Caco-2 (cell line): ENCODE results near the gene NFIX. TPM values are rescaled to one million over a fixed set of nuclear protein-coding genes. Genes with fewer than 3 reads are reported as not detected.
A peak's percentile ranks its signal among the peaks of the same experiment; 100 is the strongest.
"Not testable (repeated sequence)": the region's sequence is repeated elsewhere in the genome, so short reads cannot be mapped to it uniquely, and the experiment has no call there.

Source experiments
- BruUV-seq: library from RNA; stranded (reverse); fragments of 400-500 nt; replicated peaks from 2 replicates; lab custom pipeline; 2021; lab: Mats Ljungman, UMichigan
- CTCF ChIA-PET: fragments of 300-600 bp; sonication (Branson Sonifier 250); formaldehyde crosslinking; loops from one replicate; lab custom pipeline; 2022; ENCODE audit warnings: antibody characterized with exemption; lab: Charles Lee
- POLR2A ChIA-PET: fragments of 300-600 bp; sonication (Branson Sonifier 250); formaldehyde crosslinking; loops from one replicate; lab custom pipeline; 2022; ENCODE audit warnings: antibody characterized with exemption; lab: Charles Lee
- DNase-seq, 2 experiments: peaks; one replicate each; pipeline versions ENCODE4 v3.0.0 to v3.0.0-alpha.2; 2020 to 2022
- H3K27me3 ChIP-seq: replicated peaks from 2 replicates; pipeline ENCODE4 v1.6.0; 2011; ENCODE audit warnings: low read length; ENCODE audit not compliant: control insufficient read depth, insufficient read depth
- H3K36me3 ChIP-seq: 2 replicates; pipeline ENCODE4 v1.5.1; 2011; ENCODE audit warnings: low read length; ENCODE audit not compliant: control insufficient read depth, insufficient read depth
- H3K4me1 ChIP-seq: fragments of 250-450 bp; sonication (Bioruptor Pico); 2 replicates; pipeline ENCODE4 v1.5.1; 2020; ENCODE audit warnings: mild to moderate bottlenecking
- H3K4me3 ChIP-seq: 2 replicates; pipeline ENCODE4 v1.5.1; 2011; ENCODE audit warnings: low read depth, mild to moderate bottlenecking, control low read depth, low read length
- H3K9me3 ChIP-seq: fragments of 250-450 bp; sonication (Bioruptor Pico); 2 replicates; pipeline ENCODE4 v1.5.1; 2020; ENCODE audit warnings: mild to moderate bottlenecking, moderate library complexity
- H3K27ac Mint-ChIP-seq: one replicate; pipeline ENCODE4 v1.8.0; 2022; ENCODE audit warnings: mixed read lengths; ENCODE audit not compliant: unreplicated experiment
- H3K27me3 Mint-ChIP-seq: one replicate; pipeline ENCODE4 v1.8.0; 2022; ENCODE audit warnings: mixed read lengths; ENCODE audit not compliant: insufficient read depth, unreplicated experiment
- H3K36me3 Mint-ChIP-seq: one replicate; pipeline ENCODE4 v1.8.0; 2022; ENCODE audit warnings: mild to moderate bottlenecking, mixed read lengths; ENCODE audit not compliant: insufficient read depth, unreplicated experiment
- H3K4me1 Mint-ChIP-seq: one replicate; pipeline ENCODE4 v1.8.0; 2022; ENCODE audit warnings: low read depth, mixed read lengths; ENCODE audit not compliant: unreplicated experiment
- H3K4me3 Mint-ChIP-seq: one replicate; pipeline ENCODE4 v1.8.0; 2022; ENCODE audit warnings: mild to moderate bottlenecking, moderate library complexity, mixed read lengths; ENCODE audit not compliant: unreplicated experiment
- H3K9me3 Mint-ChIP-seq: one replicate; pipeline ENCODE4 v1.8.0; 2022; ENCODE audit warnings: mixed read lengths; ENCODE audit not compliant: unreplicated experiment
- intact Hi-C: fragments of 100-400 bp; cut with micrococcal nuclease; formaldehyde crosslinking; loops from one replicate; pipeline ENCODE4 v1.10.0; 2022; ENCODE audit not compliant: unreplicated experiment
- total RNA-seq: library from RNA; stranded (reverse); gene quantifications from 2 replicates; pipeline ENCODE4 v1.2.3, GENCODE V29; 2022
- TF ChIP-seq, protein P1 (sequence below), 2 experiments: fragments of 200-600 bp in 1 of 2; IDR thresholded peaks; 1 replicate in 1 of 2; 2 replicates in 1 of 2; pipeline versions ENCODE4 v1.5.1 to v1.8.0; 2011 to 2022; ENCODE audit warnings: antibody characterized with exemption in 1 of 2, control low read depth in 1 of 2, inconsistent platforms in 1 of 2, low read depth in 1 of 2, low read length in 1 of 2, mild to moderate bottlenecking in 1 of 2, moderate library complexity in 1 of 2; ENCODE audit not compliant: insufficient read depth in 1 of 2, severe bottlenecking in 1 of 2, unreplicated experiment in 1 of 2

The NFIX gene
- total RNA-seq, 1 experiment from 2014 or later = 0.82 TPM

DNA sequence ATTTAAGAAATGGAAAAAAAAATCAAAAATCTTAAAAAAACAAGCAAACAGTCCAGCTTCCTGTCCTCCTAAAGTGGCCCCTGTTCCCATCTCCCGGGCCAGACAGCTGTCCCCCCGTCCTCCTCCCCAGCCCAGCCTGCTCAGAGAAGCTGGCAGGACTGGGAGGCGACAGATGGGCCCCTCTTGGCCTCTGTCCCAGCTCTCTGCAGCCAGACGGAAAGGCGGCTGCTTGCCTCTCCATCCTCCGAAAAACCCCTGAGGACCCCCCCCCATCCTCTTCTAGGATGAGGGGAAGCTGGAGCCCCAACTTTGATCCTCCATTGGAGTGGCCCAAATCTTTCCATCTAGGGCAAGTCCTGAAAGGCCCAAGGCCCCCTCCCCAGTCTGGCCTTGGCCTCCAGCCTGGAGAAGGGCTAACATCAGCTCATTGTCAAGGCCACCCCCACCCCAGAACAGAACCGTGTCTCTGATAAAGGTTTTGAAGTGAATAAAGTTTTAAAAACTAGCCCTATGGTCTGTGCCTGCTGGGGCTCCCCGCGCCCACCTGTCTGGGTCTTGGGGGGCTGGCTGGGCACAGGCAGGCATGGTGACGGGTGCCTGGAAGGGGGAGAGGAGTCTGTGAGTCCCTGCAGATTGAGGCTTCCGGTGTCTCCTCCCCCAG lies 42.0 kb upstream of the NFIX start:
- POLR2A ChIA-PET = no interaction called here
- BruUV-seq = TSS peak; percentile 86
- Mint-ChIP-seq H3K4me3 (no peak overlapping the region), H3K36me3 (peaks cover 89% of the 10 kb centered on the region), H3K9me3 (no peaks in the 10 kb centered on the region), H3K4me1 (peaks cover 13% of the 10 kb centered on the region), H3K27me3 (no peaks in the 10 kb centered on the region), H3K27ac (no peak overlapping the region)
- TF ChIP-seq, protein P1, sequence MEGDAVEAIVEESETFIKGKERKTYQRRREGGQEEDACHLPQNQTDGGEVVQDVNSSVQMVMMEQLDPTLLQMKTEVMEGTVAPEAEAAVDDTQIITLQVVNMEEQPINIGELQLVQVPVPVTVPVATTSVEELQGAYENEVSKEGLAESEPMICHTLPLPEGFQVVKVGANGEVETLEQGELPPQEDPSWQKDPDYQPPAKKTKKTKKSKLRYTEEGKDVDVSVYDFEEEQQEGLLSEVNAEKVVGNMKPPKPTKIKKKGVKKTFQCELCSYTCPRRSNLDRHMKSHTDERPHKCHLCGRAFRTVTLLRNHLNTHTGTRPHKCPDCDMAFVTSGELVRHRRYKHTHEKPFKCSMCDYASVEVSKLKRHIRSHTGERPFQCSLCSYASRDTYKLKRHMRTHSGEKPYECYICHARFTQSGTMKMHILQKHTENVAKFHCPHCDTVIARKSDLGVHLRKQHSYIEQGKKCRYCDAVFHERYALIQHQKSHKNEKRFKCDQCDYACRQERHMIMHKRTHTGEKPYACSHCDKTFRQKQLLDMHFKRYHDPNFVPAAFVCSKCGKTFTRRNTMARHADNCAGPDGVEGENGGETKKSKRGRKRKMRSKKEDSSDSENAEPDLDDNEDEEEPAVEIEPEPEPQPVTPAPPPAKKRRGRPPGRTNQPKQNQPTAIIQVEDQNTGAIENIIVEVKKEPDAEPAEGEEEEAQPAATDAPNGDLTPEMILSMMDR (IDR thresholded peaks at IDR 0.05; ENCODE audit: insufficient read depth in 1 of 2, low read depth in 1 of 2, low read length in 1 of 2, severe bottlenecking in 1 of 2, unreplicated experiment in 1 of 2) = no peak
- peaks cover 9% of the 10 kb centered on the region; the same call in 1 of the 2 replicates for H3K4me1 ChIP-seq
- intact Hi-C loops = no loop called here
- no peak overlapping the region for H3K4me3 ChIP-seq
- peaks cover 4% of the 10 kb centered on the region for H3K36me3 ChIP-seq
- no peak for DNase-seq
- no peaks in the 10 kb centered on the region for H3K27me3 ChIP-seq
- H3K9me3 ChIP-seq = no peaks in the 10 kb centered on the region
- CTCF ChIA-PET = interaction anchor here (0.5 kb wide), 1 partner anchor 27 kb away, joined by 3 read pairs; no protein-coding TSS in a partner anchor

DNA sequence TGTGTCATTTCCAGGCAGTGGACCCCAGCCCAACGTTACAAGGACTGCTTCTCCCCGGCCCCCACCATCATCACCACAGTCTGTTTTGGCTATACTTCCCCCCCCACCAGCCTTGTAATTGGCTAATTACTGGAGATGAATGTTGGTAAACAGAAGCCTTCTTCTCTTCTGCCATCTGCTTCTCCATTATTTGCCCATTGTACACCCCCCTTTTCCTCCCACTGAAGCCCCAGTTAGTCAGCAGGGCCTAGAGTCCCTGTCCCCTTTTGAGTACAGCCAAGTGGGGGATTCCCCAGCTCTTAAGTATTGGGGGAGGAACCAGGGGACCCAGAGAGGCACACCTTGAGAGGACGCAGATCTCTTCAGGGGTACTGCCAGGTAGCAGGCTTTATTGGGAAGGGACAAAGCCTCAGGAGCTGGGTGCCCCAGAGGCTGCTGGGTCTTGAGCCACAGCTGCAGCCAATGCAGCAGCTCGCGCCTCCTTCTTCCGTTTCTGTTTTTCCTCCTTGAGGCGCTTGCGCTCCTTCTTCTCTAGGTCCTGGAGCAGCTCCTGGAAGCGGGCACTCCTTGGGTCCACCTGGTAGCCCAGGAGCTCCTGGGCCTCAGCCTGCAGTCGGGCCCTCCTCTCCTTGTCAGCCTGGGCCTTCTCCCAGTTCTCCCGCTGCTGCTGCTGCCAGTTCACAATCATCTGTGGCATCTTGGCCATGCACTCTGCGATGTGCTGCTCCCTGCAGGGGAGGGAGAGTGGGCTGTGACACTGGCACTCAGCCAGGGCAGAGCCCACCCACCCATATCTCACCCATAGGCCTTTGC lies 41.3 kb upstream of the NFIX start:
- TF ChIP-seq, protein P1 (IDR thresholded peaks at IDR 0.05; ENCODE audit: insufficient read depth in 1 of 2, low read depth in 1 of 2, low read length in 1 of 2, severe bottlenecking in 1 of 2, unreplicated experiment in 1 of 2) = no peak
- Histone ChIP-seq H3K36me3 (peaks cover 4% of the 10 kb centered on the region), H3K9me3 (no peaks in the 10 kb centered on the region), H3K4me1 (peaks cover 9% of the 10 kb centered on the region; the same call in 1 of the 2 replicates), H3K27me3 (no peaks in the 10 kb centered on the region), H3K4me3 (no peak overlapping the region)
- H3K4me1 Mint-ChIP-seq = peaks cover 13% of the 10 kb centered on the region
- no peak for DNase-seq
- H3K27ac Mint-ChIP-seq = peak overlapping the region; percentile 77
- POLR2A ChIA-PET = no interaction called here
- no peaks in the 10 kb centered on the region for H3K9me3 Mint-ChIP-seq
- no TSS peak for BruUV-seq
- H3K27me3 Mint-ChIP-seq = no peaks in the 10 kb centered on the region
- H3K36me3 Mint-ChIP-seq = peaks cover 82% of the 10 kb centered on the region
- no peak overlapping the region for H3K4me3 Mint-ChIP-seq
- CTCF ChIA-PET = interaction anchor here (0.8 kb wide), 1 partner anchor 11 kb away, joined by 3 read pairs; no protein-coding TSS in a partner anchor
- intact Hi-C loops = no loop called here

DNA sequence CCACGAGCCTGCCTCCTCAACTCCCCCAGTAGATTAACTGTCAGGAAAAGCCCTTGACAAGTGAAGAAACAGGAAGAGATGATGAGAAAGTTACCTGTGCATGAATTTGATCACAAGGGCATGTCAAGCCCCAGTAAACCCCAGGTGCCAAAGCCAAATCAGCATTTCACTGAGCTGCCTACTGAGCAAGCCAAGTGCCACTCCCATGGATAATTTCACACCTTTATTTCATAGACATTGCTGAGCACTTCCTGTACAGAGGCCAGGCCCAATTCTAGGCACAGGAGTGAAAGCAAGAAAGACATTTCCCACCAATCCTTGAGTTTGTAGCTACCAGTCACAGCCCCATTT lies 40.7 kb upstream of the NFIX start:
- POLR2A ChIA-PET = no interaction called here
- H3K9me3 ChIP-seq = no peaks in the 10 kb centered on the region
- peaks cover 4% of the 10 kb centered on the region for H3K36me3 ChIP-seq
- CTCF ChIA-PET = interaction anchor here (0.8 kb wide), 1 partner anchor 11 kb away, joined by 3 read pairs; no protein-coding TSS in a partner anchor
- intact Hi-C loops = no loop called here
- BruUV-seq = no TSS peak
- peaks cover 9% of the 10 kb centered on the region; the same call in 1 of the 2 replicates for H3K4me1 ChIP-seq
- Mint-ChIP-seq H3K4me3 (no peak overlapping the region), H3K27ac (peak overlapping the region; percentile 77), H3K4me1 (peaks cover 13% of the 10 kb centered on the region), H3K36me3 (peaks cover 76% of the 10 kb centered on the region), H3K27me3 (no peaks in the 10 kb centered on the region), H3K9me3 (no peaks in the 10 kb centered on the region)
- H3K27me3 ChIP-seq = no peaks in the 10 kb centered on the region
- TF ChIP-seq, protein P1 (IDR thresholded peaks at IDR 0.05; ENCODE audit: insufficient read depth in 1 of 2, low read depth in 1 of 2, low read length in 1 of 2, severe bottlenecking in 1 of 2, unreplicated experiment in 1 of 2) = no peak
- DNase-seq = no peak
- no peak overlapping the region for H3K4me3 ChIP-seq

DNA sequence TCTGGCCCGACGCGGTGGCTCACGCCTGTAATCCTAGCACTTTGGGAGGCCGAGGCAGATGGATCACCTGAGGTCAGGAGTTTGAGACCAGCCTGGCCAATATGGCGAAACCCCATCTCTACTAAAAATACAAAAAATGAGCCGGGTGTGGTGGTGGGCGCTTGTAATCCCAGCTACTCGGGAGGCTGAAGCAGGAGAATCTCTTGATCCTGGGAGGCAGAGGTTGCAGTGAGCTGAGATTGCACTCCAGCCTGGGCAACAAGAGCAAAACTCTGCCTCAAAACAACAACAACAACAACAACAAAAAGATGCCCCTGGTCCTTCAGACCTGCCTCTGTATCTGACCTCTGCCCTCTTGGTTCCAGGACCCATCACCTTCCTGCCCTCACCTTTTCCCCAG lies 39.7 kb upstream of the NFIX start:
- H3K27me3 ChIP-seq, H3K27me3 Mint-ChIP-seq, intact Hi-C loops, H3K4me1 ChIP-seq, DNase-seq, H3K9me3 ChIP-seq, H3K9me3 Mint-ChIP-seq, H3K4me1 Mint-ChIP-seq, POLR2A ChIA-PET, H3K4me3 ChIP-seq, H3K36me3 ChIP-seq, BruUV-seq: not testable (repeated sequence)
- H3K4me3 Mint-ChIP-seq = peak overlapping the region; percentile 74
- peak overlapping the region; percentile 85 for H3K27ac Mint-ChIP-seq
- CTCF ChIA-PET = interaction anchor here (2.2 kb wide), 1 partner anchor 10 kb away, joined by 8 read pairs; no protein-coding TSS in a partner anchor
- peaks cover 66% of the 10 kb centered on the region for H3K36me3 Mint-ChIP-seq
